ENCODE results near the gene NFIC. TPM values are rescaled to one million over a fixed set of nuclear protein-coding genes. Genes with fewer than 3 reads are reported as not detected.
A peak's percentile ranks its signal among the peaks of the same experiment; 100 is the strongest.
"Not testable (repeated sequence)": the region's sequence is repeated elsewhere in the genome, so short reads cannot be mapped to it uniquely, and the experiment has no call there.

Gene NFIC
- polyA plus RNA-seq, 4 donors = 20.9 to 25.5 (median 25.1) TPM

DNA sequence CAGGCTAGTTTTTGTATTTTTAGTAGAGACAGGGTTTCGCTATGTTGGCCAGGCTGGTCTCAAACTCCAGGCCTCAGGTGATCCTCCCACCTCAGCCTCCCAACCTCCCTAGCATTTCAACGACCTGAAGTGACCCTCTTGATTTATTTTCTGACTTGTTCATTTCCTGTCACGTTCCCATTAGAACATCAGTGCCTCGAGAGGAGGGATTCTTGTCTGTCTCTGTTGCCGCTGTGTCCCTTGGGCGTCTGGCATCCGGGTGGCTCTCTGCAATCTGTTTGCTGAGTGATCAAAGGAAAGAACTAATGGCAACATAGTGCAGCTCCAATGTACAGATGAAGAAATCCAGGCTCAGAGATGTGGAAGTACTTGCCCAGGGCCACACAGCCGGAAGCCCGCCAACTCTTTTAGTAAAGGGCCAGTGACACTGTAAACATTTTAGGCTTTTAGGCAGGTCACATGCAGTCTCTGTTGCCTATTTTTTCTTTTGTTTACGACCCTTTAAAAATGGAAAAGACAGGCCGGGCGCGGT, 47.5 kb downstream of the NFIC start:
- DNase-seq (ENCODE audit: low read depth in 4 of 4, low spot score in 3 of 4) = no peak

DNA sequence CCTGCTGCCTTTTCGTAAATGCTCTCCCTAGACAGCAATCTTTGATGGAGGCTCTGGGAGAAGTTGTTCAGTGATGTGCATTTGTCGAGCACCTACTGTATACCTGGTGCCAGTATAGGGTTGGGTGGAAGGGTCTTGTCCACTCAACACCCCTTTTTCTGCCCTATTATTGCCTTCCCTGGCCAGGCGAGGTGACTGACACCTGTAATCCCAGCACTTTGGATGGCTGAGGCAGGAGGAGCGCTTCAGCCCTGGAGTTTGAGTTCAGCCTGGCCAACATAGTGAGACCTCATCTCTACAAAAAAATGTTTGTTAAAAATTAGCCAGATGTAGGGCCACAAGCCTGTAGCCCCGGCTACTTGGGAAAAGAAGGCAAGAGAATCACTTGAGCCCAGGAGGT, 49.3 kb downstream of the NFIC start:
- DNase-seq (ENCODE audit: low read depth in 4 of 4, low spot score in 3 of 4) = no peak

DNA sequence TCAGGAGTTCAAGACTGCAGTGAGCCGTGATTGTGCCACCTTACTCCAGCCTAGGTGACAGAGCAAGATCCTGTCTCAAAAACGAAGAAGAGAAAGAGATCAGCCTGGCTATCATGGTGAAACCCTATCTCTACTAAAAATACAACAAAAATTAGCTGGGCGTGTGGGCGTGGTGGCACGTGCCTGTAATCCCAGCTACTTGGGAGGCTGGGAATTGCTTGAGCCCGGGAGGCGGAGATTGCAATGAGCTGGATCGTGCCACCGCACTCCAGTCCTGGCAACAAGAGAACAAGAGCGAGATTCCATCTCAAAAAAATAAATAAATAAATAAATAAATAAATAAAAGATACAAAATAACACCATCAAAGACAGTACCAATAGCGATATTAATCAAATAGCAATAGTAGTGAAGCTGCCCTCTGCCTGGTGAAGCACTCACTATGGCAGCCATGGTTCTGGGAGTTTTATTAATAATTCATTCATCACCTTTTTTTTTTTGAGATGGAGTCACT, 53.9 kb downstream of the NFIC start:
- DNase-seq (ENCODE audit: low read depth in 4 of 4, low spot score in 3 of 4) = no peak

DNA sequence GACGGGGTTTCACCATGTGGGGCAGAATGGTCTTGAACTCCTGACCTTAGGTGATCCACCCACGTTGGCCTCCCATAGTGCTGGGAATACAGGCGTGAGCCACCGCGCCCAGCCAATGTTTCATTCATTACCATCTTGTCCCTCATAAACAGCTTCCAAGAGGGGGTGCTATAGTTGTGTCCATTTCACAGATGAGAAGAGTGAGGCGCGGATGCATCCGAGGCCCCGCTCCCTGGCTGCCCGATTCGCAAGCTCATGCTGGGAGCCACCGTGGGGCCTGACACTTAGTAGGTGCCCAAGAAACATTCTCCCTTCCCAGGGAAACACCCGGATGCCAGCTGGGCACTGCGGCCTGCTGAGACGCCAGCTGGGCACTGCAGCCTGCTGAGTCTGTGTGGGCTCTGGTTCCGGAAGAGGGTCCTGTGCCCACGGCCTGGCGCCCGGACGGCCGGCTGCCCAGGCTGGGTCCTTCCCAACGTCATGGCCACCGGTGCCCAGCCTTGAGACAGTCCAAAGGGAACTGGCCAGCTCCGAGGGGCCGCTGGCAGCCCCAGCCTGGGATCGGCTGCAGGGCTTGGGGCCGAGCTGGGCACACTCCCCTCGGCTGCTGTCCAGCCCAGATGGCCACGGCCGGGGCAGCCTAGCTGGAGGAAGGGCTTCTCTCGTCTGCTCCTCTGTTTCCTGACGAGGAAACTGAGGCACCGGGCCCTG, 54.7 kb downstream of the NFIC start:
- no peak for DNase-seq (ENCODE audit: low read depth in 4 of 4, low spot score in 3 of 4)

DNA sequence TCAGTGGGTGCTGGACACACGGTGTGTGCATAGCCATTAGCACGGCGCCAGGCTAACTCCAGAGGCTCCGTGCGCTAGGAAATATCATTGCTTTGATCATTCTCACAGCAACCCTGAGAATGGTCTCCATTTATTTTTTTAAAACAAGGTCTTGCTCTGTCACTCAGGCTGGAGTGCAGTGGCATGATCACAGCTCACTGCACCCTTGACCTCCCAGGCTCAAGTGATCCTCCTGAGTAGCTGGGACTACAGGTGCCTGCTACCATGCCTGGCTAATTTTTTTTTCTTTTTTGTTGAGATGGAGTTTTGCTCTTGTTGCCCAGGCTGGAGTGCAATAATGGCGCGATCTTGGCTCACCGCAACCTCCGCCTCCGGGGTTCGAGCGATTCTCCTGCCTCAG, 55.3 kb downstream of the NFIC start:
- DNase-seq (ENCODE audit: low read depth in 4 of 4, low spot score in 3 of 4) = not testable (repeated sequence)

DNA sequence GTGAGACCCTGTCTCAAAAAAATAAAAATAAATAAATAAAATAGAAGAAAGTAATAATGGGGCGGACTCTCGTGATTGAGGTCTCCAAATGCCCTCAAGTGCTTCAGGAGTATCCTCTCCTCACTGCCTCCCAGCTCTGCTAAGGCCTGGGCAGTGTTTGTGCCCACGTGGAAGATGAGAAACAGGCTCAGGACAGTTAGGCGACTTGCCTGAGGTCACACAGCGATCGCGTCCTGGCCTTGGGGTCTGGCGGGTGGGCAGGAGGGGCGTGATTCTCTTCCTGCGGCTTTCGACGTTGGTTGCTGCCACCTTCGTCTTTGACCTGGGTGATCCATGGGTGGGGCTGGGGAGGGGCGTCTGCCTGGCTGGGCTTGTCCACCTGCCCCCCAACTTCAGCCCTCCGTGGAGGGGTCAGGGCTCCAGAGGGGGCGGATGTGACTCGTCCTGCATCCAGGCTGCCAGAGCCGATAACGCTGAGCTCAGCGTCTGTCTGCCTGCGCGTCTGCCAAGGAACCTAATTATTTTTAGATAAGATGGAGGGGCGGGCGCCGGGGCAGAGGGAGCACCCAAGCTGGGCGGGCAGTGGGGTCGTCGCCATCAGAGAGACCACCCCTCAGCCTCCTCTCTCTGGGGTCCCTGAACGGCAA, 56.9 kb downstream of the NFIC start:
- no peak for DNase-seq (ENCODE audit: low read depth in 4 of 4, low spot score in 3 of 4)

DNA sequence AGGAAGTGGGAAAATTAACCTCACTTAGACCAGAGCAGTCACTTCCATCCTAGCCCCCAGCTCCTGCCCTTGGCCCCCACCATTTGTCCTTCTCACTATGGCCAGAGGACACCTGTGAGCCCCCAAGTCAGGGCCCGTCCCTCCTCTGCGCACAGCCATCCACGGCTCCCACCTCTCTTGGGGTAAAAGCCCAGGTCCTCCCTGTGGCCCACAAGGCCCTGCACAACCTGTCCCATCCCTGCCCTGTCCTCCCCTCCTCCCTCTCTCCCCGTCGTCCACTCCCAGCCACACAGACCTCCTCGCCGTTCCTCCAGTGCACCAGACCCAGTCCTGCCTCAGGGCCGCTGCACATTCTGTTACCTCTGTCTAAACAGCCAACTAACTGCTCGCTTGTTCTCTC, 60.0 kb downstream of the NFIC start:
- DNase-seq (ENCODE audit: low read depth in 4 of 4, low spot score in 3 of 4) = no peak

DNA sequence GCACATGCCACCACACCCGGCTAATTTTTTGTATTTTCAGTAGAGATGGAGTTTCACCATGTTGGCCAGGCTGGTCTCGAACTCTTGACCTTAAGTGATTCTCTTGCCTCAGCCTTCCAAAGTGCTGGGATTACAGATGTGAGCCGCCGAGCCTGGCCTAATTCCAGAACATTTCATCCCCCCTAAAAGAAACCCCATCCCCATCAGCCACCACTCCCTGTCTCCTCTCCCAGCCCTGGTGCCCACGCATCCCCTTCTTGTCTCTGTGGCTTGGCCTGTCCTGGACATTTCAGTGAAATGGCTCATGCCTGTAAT, 63.9 kb downstream of the NFIC start:
- not testable (repeated sequence) for DNase-seq (ENCODE audit: low read depth in 4 of 4, low spot score in 3 of 4)

DNA sequence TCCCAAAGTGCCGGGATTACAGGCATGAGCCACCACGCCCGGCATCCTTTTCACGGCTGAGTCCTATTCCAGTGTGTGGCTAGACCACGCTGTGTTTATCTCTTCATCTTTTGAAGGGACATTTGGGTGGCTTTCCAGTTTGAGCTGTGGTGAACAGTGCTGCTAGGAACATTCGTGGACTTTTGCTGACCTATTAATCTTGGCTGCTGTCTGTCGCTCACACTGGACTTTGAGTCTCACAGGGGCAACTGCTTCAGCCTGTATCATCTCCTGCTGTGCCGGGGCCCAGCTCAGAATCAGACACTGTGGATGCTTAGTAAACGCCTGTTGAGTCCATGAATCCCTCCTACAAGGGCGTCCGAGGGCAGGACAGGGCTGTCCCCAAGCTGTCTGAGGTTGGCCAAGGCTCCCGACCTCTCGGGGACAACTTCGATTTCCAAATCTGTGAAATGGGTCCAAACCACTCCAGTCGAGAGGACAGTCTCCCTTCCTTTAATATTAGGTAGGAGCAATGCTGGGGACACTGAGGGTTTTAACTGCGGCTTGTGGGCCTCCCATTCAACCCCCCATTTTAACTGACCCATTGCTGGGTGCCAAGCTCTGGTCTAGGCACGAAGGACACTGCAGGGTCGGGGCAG, 65.5 kb downstream of the NFIC start:
- no peak for DNase-seq (ENCODE audit: low read depth in 4 of 4, low spot score in 3 of 4)

DNA sequence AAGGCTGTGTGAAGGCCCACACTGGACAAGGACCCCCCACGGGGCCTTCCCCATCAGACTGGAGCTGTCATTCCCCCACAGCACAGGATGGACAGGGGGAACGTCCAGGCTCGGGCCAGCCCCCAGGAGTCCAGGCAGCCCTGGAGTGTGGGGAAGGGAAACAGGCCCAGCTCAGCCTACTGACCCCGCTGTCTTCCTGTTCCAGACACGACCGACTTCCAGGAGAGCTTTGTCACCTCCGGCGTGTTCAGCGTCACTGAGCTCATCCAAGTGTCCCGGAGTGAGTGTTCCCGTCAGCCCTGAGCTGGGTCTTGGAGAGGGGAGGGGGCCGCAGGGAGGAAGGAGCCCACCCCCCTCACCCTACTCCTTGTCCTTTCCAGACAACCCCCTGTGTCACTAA, 66.9 kb downstream of the NFIC start:
- no peak for DNase-seq (ENCODE audit: low read depth in 4 of 4, low spot score in 3 of 4)

DNA sequence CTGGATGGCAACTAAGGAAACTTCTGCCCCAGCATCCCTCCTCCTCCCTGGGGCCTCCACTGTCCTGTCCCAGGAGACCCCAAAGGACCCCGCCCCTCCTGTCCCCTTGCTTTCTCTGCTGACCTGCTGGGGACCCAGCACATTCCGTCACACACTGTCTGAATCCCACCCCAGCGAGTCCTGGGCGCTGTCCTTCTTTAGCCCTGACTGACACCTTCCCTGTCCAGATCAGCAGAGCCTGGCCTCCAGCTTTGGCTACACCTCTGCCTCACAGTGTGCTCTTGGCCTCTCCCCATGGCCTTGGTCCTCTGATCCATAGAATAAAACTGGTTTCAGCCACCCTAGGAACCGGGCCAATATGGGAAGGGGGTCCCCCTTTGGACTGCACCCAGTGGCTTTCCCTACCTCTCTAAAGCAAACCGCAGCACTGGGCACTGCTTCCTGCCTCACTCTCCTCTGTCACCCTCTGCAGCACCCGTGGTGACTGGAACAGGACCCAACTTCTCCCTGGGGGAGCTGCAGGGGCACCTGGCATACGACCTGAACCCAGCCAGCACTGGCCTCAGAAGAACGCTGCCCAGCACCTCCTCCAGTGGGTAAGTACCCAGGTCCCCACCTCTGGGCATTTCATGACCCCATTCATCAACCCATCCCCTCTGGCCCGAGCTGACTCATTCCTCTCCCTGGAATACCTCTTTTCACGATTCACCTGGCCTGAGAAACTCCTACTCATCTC, 67.6 kb downstream of the NFIC start:
- DNase-seq (ENCODE audit: low read depth in 4 of 4, low spot score in 3 of 4) = no peak

DNA sequence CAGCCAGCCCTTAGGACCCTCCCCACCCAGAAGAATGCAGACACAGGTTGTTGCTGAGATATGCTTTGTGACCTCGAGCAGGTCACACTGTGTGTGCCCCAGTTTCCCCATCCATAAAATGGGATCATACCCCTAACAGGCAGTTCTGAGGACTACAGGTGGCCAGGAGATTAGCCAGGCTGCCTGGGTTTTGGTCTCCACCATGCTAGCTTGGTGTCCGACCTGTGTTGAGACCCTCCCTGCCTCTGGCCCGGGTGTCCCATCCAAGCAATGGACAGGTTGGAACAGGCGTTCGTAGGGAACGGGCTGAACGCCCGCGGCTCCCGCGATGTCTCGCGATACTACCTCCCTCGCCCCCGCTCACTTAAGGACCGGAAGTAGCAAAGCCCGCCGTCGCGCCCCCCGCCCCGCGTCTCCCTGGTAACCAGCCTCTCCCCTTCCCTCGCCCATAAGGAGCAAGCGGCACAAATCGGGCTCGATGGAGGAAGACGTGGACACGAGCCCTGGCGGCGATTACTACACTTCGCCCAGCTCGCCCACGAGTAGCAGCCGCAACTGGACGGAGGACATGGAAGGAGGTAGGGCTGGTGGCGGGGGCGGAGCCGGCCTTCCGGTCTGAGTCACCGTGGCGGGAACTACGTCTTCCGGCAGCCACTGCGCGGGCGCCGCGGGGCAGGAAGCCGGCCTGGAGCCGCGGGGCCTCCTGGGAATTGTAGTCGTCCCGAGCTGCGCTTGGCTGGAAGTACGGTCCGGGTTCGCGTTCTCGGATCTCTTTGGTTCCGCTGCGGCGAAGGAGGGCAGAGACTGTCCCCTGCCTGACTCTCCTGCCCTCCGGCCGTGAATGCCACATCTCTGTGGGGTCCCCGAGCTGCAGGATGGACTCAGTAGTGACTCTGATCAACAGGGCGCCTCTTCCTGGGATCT, 68.5 kb downstream of the NFIC start:
- DNase-seq (ENCODE audit: low read depth in 4 of 4, low spot score in 3 of 4) = peak; percentile 90 to 96 (median 90)

DNA sequence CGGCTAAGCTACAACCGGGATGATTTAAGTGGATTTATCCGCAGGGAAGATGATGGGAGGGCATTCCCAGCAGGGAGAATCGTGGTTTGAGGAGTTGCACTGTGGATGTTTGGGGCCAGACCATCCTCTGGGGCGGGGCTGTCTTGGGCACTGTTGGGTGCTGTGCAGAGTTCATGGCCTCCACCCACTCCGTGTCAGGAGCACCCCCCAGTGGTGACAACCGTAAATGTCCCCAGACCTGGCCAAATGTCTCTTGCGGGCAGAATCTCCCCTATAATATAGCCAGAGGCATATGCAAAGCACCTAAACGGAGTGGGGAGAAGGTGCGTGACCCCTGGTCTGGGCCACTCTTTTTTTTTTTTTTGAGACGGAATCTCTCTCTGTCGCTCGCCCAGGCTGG, 73.7 kb downstream of the NFIC start:
- DNase-seq (ENCODE audit: low read depth in 4 of 4, low spot score in 3 of 4) = no peak

DNA sequence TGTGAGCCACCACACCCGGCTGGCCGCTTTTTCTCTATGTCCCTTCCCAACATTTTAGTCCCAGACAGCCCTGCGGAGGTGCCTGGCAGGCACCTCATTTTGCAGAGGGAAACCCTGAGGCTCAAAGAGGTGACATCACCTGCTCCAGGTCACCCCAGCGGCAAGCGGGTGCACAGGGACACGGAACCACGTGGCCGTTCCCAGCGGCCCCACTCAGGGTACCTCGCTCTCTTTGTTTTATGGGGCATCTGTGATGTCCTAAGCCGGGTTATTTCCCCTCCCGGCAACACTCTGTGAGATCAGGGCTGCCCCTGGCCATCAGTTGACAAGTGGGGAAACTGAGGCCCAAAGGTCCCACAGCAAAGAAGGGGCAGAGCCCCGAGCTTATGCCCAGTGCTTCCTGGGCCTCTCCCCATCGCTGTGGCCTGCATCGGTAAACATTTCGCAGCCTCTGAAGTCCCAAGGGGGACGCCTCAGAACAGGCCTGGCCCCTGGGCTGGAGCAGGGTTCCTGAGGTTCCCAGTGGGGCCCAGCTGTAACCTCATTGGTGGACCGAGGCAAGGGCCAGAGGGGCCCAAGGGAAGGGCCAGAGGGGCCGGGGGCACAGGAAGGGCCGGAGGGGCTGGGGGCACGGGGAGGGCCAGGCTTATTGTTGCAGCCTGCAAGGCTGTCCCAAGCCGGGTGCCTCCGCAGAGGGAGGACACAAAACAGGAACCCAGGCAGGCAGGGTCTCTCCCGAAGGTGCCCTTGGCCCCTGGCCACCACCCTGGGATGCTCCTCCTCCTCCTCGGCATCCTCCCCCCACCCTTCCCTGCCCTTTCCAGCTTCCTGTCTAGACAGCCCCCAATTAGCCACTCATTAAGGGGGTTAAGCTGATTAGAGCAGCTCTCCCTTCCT, 75.0 kb downstream of the NFIC start:
- no peak for DNase-seq (ENCODE audit: low read depth in 4 of 4, low spot score in 3 of 4)

DNA sequence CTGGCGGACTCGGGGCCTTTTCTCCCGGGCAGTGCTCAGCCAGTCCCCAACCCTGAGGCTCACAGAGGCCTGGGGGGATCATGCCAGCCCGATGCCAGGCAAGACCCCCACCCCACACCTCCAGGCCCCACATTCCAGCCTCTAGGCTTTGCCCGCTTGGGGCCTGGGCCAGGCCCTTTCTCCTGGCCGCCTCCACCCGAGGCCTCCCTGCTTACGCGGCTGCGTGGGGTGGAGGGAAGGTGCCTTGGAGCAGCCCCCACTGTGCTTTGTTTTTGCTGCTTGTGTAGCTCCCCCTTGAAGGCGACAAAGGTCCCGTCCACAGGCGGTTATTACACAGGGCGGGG, 75.6 kb downstream of the NFIC start:
- DNase-seq (ENCODE audit: low read depth in 4 of 4, low spot score in 3 of 4) = no peak

DNA sequence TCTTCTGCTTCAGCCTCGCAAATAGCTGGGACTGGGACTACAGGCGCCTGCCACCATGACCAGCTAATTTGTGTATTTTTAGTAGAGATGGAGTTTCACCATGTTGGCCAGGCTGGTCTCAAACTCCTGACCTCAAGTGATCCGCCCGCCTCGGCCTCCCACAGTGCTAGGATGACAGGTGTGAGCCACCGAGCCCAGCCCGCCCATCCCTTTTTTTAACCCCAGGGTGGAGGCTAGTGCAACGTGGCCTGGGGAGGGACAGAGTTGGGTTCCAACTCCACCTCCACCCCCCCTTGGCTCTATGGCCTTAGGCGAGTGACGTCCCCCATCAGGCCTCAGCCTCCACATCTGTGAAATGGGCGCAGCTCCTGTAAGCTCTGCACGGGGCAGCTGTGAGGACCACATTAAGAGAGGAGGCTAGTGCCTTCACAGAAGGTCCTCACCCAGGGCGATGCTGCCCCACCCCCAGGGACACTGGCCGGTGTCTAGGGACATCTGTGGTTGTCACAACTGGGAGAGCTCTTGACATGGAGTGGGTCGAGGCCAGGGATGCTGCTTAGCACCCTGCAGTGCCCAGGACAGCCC, 76.2 kb downstream of the NFIC start:
- no peak for DNase-seq (ENCODE audit: low read depth in 4 of 4, low spot score in 3 of 4)

DNA sequence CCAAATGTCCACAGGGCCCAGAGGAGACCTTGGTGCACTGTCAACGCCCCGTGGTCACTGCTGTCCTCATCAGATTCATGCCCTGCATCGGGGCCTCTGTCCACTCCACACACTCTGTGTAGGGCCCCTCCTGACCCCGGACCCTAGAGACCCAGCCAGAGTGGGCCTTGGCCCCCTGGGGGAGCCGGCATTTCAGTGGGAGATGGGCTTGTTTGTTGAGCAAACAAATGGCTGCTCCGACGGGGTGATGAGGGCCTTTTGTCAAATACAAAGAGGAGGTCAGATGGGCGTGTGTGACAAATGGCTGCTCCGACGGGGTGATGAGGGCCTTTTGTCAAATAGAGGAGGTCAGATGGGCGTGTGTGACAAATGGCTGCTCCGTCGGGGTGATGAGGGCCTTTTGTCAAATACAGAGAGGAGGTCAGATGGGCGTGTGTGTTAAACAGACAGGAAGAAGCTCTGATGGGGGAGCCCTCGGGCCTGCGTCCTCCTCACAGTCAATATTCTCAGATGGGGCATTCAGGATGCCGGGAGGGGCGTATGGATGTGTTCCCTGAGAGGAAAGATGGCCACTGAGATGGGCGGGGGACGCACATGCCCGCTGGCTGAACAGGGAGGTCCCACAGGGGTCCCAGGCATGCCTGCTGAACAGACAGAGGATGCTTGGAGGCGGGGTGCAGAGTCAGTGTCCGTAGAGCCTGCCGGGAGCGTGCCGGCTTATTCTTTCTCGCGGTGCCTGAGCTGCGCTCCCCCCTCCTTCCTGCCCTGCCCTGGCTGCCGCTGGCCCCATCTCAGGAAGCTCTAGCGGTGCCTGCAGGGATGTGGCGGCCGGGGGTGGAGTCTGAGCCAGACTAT, 77.7 kb downstream of the NFIC start:
- DNase-seq (ENCODE audit: low read depth in 4 of 4, low spot score in 3 of 4) = no peak

DNA sequence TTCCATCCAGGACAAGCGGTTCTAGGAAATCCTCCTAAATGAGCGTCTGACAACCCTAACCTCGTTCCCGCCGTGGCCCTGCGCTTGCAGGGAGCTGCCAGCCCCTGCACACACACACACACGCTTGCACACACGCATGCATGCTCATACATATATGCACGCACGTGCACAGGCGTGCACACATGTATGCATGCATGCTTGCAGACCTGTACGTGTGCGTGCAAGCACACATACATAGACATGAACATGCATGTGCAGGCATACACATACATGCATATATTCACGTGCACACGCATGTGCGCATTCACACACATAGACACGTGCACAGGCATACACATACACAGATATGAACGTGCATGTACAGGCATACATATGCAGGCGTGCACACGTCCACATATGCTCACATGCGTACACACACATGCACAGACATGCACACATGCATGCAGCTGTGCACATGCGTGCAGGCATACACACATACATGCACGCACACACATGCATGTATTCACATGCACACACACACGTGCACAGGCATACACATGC, 78.4 kb downstream of the NFIC start:
- no peak for DNase-seq (ENCODE audit: low read depth in 4 of 4, low spot score in 3 of 4)
